Neural cell (in vitro differentiated cells): Measurements from ENCODE around the gene FNDC3A. TPM values are rescaled to one million over a fixed set of nuclear protein-coding genes. Genes with fewer than 3 reads are reported as not detected.

Experiments
- H2AFZ ChIP-seq: fragments of 200-600, 300-800 bp; sonication (generic), shearing (Covaris generic); 2 replicates; pipeline ENCODE4 v1.6.0; 2014; ENCODE audit warnings: low read depth, mild to moderate bottlenecking, antibody characterized with exemption, low read length, moderate library complexity
- H3F3A ChIP-seq: fragments of 200-600 bp; shearing (Covaris generic); 2 replicates; pipeline ENCODE4 v1.6.1; 2016; ENCODE audit warnings: mild to moderate bottlenecking, moderate library complexity, mixed read lengths, antibody characterized with exemption, low read length; ENCODE audit not compliant: insufficient read depth, poor library complexity, severe bottlenecking
- H3K27ac ChIP-seq: fragments of 200-600, 300-800 bp; sonication (generic), shearing (Covaris generic); 2 replicates; pipeline ENCODE4 v1.5.1; 2014; ENCODE audit warnings: mild to moderate bottlenecking, low read length, moderate library complexity
- H3K27me3 ChIP-seq: fragments of 300-800, 200-600 bp; sonication (generic), shearing (Covaris generic); 2 replicates; pipeline ENCODE4 v1.6.0; 2014; ENCODE audit warnings: mild to moderate bottlenecking, low read depth, low read length, moderate library complexity; ENCODE audit not compliant: insufficient read depth
- H3K36me3 ChIP-seq: fragments of 300-800, 200-600 bp; sonication (generic), shearing (Covaris generic); 2 replicates; pipeline ENCODE4 v1.5.1; 2014; ENCODE audit warnings: mild to moderate bottlenecking, antibody characterized with exemption, low read length, moderate library complexity; ENCODE audit not compliant: insufficient read depth
- H3K4me2 ChIP-seq: fragments of 300-800, 200-600 bp; sonication (generic), shearing (Covaris generic); 2 replicates; pipeline ENCODE4 v1.6.0; 2014; ENCODE audit warnings: mild to moderate bottlenecking, low read length
- H3K4me3 ChIP-seq: fragments of 300-800, 200-600 bp; sonication (generic), shearing (Covaris generic); 2 replicates; pipeline ENCODE4 v1.5.1; 2014; ENCODE audit warnings: mild to moderate bottlenecking, low read length, moderate library complexity
- H3K79me2 ChIP-seq: fragments of 200-600 bp; shearing (Covaris generic); replicated peaks from 2 replicates; pipeline ENCODE4 v1.6.0; 2014; ENCODE audit warnings: mild to moderate bottlenecking, low read length, moderate library complexity; ENCODE audit not compliant: insufficient read depth
- H3K9ac ChIP-seq: fragments of 300-800, 200-600 bp; sonication (generic), shearing (Covaris generic); 2 replicates; pipeline ENCODE4 v1.6.1; 2016; ENCODE audit warnings: mild to moderate bottlenecking, low read length, mixed read lengths
- H3K9me2 ChIP-seq: fragments of 200-600 bp; shearing (Covaris generic); 2 replicates; pipeline ENCODE4 v1.6.1; 2016; ENCODE audit warnings: mild to moderate bottlenecking, low read length, mixed read lengths; ENCODE audit not compliant: insufficient read depth
- H3K9me3 ChIP-seq: fragments of 200-600, 300-800 bp; sonication (generic), shearing (Covaris generic); 2 replicates; pipeline ENCODE4 v1.6.1; 2016; ENCODE audit warnings: mild to moderate bottlenecking, mixed run types, low read length, moderate library complexity, mixed read lengths
- H4K20me1 ChIP-seq: fragments of 200-600 bp; shearing (Covaris generic); 2 replicates; pipeline ENCODE4 v1.6.1; 2016; ENCODE audit warnings: mild to moderate bottlenecking, mixed run types; ENCODE audit not compliant: insufficient read depth
- CTCF ChIP-seq: fragments of 450-650 bp; IDR thresholded peaks from 2 replicates; pipeline ENCODE4 v1.5.1; 2014; ENCODE audit warnings: antibody characterized with exemption, mild to moderate bottlenecking, moderate library complexity; ENCODE audit not compliant: poor library complexity, severe bottlenecking
- EP300 ChIP-seq: fragments of 450-650 bp; conservative IDR thresholded peaks from 2 replicates; pipeline ENCODE4 v1.6.1; 2014; ENCODE audit warnings: antibody characterized with exemption, mild to moderate bottlenecking, moderate library complexity; ENCODE audit not compliant: poor library complexity, severe bottlenecking
- EZH2 ChIP-seq: fragments of 200-600, 300-800 bp; shearing (Covaris generic), sonication (generic); IDR thresholded peaks from 2 replicates; pipeline ENCODE4 v1.6.1; 2014; ENCODE audit warnings: antibody characterized with exemption, low read length, borderline replicate concordance, mild to moderate bottlenecking; ENCODE audit not compliant: insufficient read depth, poor library complexity, severe bottlenecking
- MXI1 ChIP-seq: fragments of 450-650 bp; conservative IDR thresholded peaks from 2 replicates; pipeline ENCODE4 v1.6.1; 2014; ENCODE audit warnings: antibody characterized with exemption, mild to moderate bottlenecking; ENCODE audit not compliant: poor library complexity, severe bottlenecking
- POLR2AphosphoS5 ChIP-seq: IDR thresholded peaks from 2 replicates; pipeline ENCODE4 v1.6.1; 2012
- RAD21 ChIP-seq: fragments of 450-650 bp; conservative IDR thresholded peaks from 2 replicates; pipeline ENCODE4 v1.6.1; 2014; ENCODE audit warnings: antibody characterized with exemption, mild to moderate bottlenecking, moderate library complexity
- SMC3 ChIP-seq: fragments of 450-650 bp; conservative IDR thresholded peaks from 2 replicates; pipeline ENCODE4 v1.6.1; 2014; ENCODE audit warnings: antibody characterized with exemption, mild to moderate bottlenecking, moderate library complexity; ENCODE audit not compliant: poor library complexity
- TAF1 ChIP-seq: IDR thresholded peaks from 2 replicates; pipeline ENCODE4 v1.6.1; 2012; ENCODE audit warnings: low read depth
- polyA plus RNA-seq: library from polyadenylated mRNA; depleted of rRNA; stranded (reverse); fragments of >200 nt; gene quantifications from 2 replicates; pipeline ENCODE4 v1.2.3, GENCODE V29; 2014
- TF ChIP-seq, protein P1 (sequence below): IDR thresholded peaks from 2 replicates; pipeline ENCODE4 v1.6.1; 2012; ENCODE audit warnings: borderline replicate concordance

Gene FNDC3A
- polyA plus RNA-seq, 1 donor from 2014 or later = 83.8 TPM

DNA sequence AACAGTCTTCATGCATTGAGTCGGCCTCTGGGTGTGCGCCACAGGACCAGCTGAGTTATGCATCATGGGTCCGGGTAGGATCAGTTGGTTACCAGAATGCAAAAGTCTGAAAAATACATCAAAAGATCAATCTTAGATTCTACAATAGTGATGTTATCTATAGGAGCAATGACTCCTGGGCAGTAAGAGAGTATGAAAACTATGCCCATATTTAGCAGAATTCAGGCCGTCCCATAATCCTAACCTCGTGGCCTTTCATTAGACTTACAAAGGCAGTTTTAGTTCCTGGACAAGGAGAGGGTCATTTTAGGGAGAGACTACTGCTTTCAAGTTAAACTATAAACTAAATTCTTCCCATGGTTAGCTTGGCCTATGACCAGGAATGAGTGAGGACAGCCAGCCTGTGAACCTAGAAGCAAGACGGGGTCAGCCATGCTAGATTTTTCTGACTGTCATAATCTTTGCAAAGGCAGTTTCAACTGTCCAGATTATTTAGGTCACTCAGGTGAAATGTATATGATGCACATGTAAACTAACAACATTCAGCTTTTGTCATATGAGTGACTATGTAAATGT, 260.2 kb downstream of the FNDC3A start:
- no peaks in the 10 kb centered on the region for H4K20me1 ChIP-seq
- H2AFZ ChIP-seq = no peak overlapping the region
- H3K9ac ChIP-seq = no peak overlapping the region
- H3K36me3 ChIP-seq = no peaks in the 10 kb centered on the region
- H3K9me3 ChIP-seq = no peaks in the 10 kb centered on the region
- no peak overlapping the region for H3K27ac ChIP-seq
- no peaks in the 10 kb centered on the region for H3K27me3 ChIP-seq
- H3K4me3 ChIP-seq = no peak overlapping the region
- H3K4me2 ChIP-seq = no peak overlapping the region
- no peaks in the 10 kb centered on the region for H3F3A ChIP-seq
- no peaks in the 10 kb centered on the region for H3K9me2 ChIP-seq
- H3K79me2 ChIP-seq = no peaks in the 10 kb centered on the region
- TF ChIP-seq RAD21 (no peak), TAF1 (no peak), MXI1 (no peak), SMC3 (no peak), EP300 (no peak), EZH2 (no peak), CTCF (no peak), POLR2AphosphoS5 (no peak)
- TF ChIP-seq, protein P1, sequence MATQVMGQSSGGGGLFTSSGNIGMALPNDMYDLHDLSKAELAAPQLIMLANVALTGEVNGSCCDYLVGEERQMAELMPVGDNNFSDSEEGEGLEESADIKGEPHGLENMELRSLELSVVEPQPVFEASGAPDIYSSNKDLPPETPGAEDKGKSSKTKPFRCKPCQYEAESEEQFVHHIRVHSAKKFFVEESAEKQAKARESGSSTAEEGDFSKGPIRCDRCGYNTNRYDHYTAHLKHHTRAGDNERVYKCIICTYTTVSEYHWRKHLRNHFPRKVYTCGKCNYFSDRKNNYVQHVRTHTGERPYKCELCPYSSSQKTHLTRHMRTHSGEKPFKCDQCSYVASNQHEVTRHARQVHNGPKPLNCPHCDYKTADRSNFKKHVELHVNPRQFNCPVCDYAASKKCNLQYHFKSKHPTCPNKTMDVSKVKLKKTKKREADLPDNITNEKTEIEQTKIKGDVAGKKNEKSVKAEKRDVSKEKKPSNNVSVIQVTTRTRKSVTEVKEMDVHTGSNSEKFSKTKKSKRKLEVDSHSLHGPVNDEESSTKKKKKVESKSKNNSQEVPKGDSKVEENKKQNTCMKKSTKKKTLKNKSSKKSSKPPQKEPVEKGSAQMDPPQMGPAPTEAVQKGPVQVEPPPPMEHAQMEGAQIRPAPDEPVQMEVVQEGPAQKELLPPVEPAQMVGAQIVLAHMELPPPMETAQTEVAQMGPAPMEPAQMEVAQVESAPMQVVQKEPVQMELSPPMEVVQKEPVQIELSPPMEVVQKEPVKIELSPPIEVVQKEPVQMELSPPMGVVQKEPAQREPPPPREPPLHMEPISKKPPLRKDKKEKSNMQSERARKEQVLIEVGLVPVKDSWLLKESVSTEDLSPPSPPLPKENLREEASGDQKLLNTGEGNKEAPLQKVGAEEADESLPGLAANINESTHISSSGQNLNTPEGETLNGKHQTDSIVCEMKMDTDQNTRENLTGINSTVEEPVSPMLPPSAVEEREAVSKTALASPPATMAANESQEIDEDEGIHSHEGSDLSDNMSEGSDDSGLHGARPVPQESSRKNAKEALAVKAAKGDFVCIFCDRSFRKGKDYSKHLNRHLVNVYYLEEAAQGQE = no peak

DNA sequence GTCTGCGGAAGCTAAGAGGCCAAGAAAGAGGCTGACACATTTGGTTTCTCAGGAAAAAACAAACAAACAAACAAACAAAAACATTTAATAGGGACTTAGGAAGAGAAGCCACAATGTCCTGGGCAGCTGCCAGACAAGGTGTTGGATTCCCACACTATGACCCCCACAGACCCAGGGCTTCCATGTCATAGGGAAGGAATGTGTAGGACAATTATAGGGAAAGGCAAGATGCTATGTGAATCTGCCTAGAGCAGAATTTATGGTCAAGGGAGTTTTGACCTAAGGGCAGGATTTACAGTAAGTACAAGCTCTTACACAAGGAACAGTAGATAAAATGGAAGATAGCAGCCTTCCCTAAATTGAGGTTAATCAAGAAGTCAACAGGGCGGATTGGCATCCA, 262.9 kb downstream of the FNDC3A start:
- Histone ChIP-seq H3K4me3 (no peak overlapping the region), H3K27me3 (no peaks in the 10 kb centered on the region), H3K9me2 (no peaks in the 10 kb centered on the region), H3K79me2 (no peaks in the 10 kb centered on the region), H3F3A (no peaks in the 10 kb centered on the region), H3K27ac (no peak overlapping the region), H4K20me1 (no peaks in the 10 kb centered on the region), H3K9me3 (no peaks in the 10 kb centered on the region), H3K36me3 (no peaks in the 10 kb centered on the region), H3K9ac (no peak overlapping the region), H3K4me2 (no peak overlapping the region), H2AFZ (no peak overlapping the region)
- no peak for TF ChIP-seq EP300
- no peak for TF ChIP-seq EZH2
- no peak for TF ChIP-seq TAF1
- no peak for TF ChIP-seq POLR2AphosphoS5
- TF ChIP-seq MXI1 = no peak
